HG03354 (cell line): ENCODE results near the gene CCT7.

Experiments
- ATAC-seq: cut with Tn5 transposase; IDR thresholded peaks from one replicate; pipeline ENCODE4 v1.9.1; 2021; ENCODE audit warnings: mild to moderate bottlenecking; ENCODE audit not compliant: unreplicated experiment, poor library complexity, severe bottlenecking

CCT7 gene

GRCh38 chr2:73265298-73266060 is 31.4 kb downstream of the CCT7 start:
- ATAC-seq = no peak

- no peak for ATAC-seq
Observed at GRCh38 chr2:73266061-73266901, 32.2 kb downstream of the CCT7 start.

- no peak for ATAC-seq
Observed at GRCh38 chr2:73267008-73267407, 32.9 kb downstream of the CCT7 start.

GRCh38 chr2:73268366-73268829 is 34.3 kb downstream of the CCT7 start:
- no peak for ATAC-seq

- ATAC-seq = peak; percentile 89
Observed at GRCh38 chr2:73268830-73269685, 35.0 kb downstream of the CCT7 start.

GRCh38 chr2:73269686-73270465 is 35.8 kb downstream of the CCT7 start:
- ATAC-seq = peak; percentile 10

- no peak for ATAC-seq
Observed at GRCh38 chr2:73272270-73272669, 38.2 kb downstream of the CCT7 start.

GRCh38 chr2:73279852-73280251 is 45.7 kb downstream of the CCT7 start:
- ATAC-seq = no peak

GRCh38 chr2:73281244-73281643 is 47.1 kb downstream of the CCT7 start:
- ATAC-seq = no peak

- ATAC-seq = no peak
Observed at GRCh38 chr2:73282924-73283544, 48.9 kb downstream of the CCT7 start.

GRCh38 chr2:73283545-73284295 is 49.6 kb downstream of the CCT7 start:
- peak; percentile 25 for ATAC-seq

- peak; percentile 74 for ATAC-seq
Observed at GRCh38 chr2:73284296-73285158, 50.4 kb downstream of the CCT7 start, which contains the start of gene FBXO41. TSS of gene FBXO41 (minus strand) at chr2:73284478. CDS start at chr2:73269630, 14,848 bp downstream.

- peak; percentile 67 for ATAC-seq
Observed at GRCh38 chr2:73285159-73285739, 51.1 kb downstream of the CCT7 start.

- no peak for ATAC-seq
Observed at GRCh38 chr2:73286134-73286655, 52.1 kb downstream of the CCT7 start.

GRCh38 chr2:73289304-73289703 is 55.2 kb downstream of the CCT7 start:
- no peak for ATAC-seq

GRCh38 chr2:73290049-73290839 is 56.1 kb downstream of the CCT7 start:
- no peak for ATAC-seq
